GM12872 (cell line): ENCODE results near the gene ANGPTL2.

ENCODE experiments used
- TF ChIP-seq, protein P1 (sequence below): IDR thresholded peaks from 3 replicates; pipeline ENCODE4 v1.5.1; 2011; ENCODE audit warnings: low read depth, mild to moderate bottlenecking, low read length, moderate library complexity; ENCODE audit not compliant: insufficient read depth

Gene ANGPTL2

GRCh38 chr9:127051881-127052595, 70.4 kb downstream of the ANGPTL2 start:
- TF ChIP-seq, protein P1, sequence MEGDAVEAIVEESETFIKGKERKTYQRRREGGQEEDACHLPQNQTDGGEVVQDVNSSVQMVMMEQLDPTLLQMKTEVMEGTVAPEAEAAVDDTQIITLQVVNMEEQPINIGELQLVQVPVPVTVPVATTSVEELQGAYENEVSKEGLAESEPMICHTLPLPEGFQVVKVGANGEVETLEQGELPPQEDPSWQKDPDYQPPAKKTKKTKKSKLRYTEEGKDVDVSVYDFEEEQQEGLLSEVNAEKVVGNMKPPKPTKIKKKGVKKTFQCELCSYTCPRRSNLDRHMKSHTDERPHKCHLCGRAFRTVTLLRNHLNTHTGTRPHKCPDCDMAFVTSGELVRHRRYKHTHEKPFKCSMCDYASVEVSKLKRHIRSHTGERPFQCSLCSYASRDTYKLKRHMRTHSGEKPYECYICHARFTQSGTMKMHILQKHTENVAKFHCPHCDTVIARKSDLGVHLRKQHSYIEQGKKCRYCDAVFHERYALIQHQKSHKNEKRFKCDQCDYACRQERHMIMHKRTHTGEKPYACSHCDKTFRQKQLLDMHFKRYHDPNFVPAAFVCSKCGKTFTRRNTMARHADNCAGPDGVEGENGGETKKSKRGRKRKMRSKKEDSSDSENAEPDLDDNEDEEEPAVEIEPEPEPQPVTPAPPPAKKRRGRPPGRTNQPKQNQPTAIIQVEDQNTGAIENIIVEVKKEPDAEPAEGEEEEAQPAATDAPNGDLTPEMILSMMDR: no peak

DNA sequence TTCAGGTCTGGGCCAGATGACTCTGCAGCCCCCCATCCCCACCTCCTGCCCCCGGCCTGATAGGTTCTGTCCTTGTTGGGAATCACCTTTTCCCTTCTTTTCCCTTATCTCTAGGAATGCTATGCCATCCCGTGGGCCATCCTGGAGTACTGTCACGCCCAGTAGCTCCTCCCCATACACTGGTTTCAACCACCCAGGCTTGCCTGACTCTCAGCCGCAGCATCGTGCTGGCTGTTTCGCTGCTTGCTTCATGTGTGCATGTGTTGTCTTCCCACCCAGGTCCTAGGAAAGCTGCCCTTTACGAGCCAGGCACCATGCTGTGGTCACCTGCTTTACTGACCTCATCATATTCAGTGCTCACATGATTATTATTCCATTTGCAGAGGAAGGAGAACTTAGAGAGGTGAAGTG, 71.8 kb downstream of the ANGPTL2 start:
- TF ChIP-seq, protein P1: no peak

DNA sequence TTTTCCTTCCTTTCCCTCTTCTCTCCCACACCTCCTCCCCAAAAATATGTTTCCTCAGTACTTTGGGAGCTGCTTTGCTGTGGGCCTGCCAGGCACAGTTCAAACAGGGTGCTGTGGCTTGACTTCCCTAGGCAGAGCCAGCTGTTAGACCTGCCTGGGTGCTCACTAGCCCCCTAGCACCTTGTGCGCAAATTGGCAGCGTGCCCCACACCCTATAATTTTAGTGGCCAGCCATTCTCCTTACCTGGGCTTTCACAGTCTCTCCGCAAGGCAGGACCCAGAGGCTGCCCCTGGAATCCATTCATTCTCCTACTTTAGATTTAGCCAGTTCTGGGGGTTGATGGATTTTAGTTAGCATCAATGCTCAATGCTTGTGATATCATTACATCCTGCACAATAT, 72.3 kb downstream of the ANGPTL2 start:
- TF ChIP-seq, protein P1: no peak

- TF ChIP-seq, protein P1: no peak
Observed at GRCh38 chr9:127049581-127049980, 72.9 kb downstream of the ANGPTL2 start.

- TF ChIP-seq, protein P1: no peak
Observed at GRCh38 chr9:127049044-127049443, 73.4 kb downstream of the ANGPTL2 start.

GRCh38 chr9:127047971-127048370, 74.5 kb downstream of the ANGPTL2 start:
- TF ChIP-seq, protein P1: no peak

DNA sequence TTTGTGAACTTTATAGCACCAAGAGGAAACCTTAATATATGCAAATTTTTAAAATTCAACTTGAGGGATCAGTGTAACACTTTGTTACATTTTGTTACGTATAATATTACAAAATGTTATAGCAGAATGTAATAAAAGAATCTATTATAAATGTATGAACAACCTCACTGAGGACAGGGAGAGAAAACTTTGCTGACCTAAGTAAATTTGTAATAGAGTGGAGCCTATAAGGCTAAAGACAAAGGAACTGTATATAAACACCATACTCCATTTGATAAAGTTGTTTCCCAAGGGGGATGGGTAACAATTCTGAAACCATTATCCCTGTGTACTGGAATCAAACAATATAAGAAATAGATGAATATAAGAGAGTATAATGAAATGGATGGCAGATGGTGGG, 77.3 kb downstream of the ANGPTL2 start:
- TF ChIP-seq, protein P1: no peak
